ENCODE measurements around the gene CNN1.

CNN1 gene

GRCh38 chr19:11541238-11541637 lies 2.6 kb downstream of the CNN1 start:
- no peaks in the 10 kb centered on the region; the same call in 1 of the 2 replicates for H3K27me3 ChIP-seq (ENCODE audit: insufficient read depth, low read depth)
- H4K20me1 ChIP-seq (ENCODE audit: insufficient read depth), result no peaks in the 10 kb centered on the region
- H3K27ac ChIP-seq, result no peak overlapping the region
- no peak overlapping the region for H2AFZ ChIP-seq (ENCODE audit: low read depth)
- H3K4me3 ChIP-seq (IDR thresholded peaks at IDR 0.05; ENCODE audit: insufficient read depth, low read depth, low read length), result no peak overlapping the region
- TF ChIP-seq CTCF (conservative IDR thresholded peaks at IDR 0.05; ENCODE audit: low read depth, low read length), result no peak
- H3K79me2 ChIP-seq (ENCODE audit: insufficient read depth, low read depth), result no peaks in the 10 kb centered on the region
- H3K36me3 ChIP-seq (ENCODE audit: insufficient read depth), result no peaks in the 10 kb centered on the region
- H3K4me1 ChIP-seq (ENCODE audit: low read depth, poor library complexity, severe bottlenecking), result peaks cover 3% of the 10 kb centered on the region
- H3K4me2 ChIP-seq, result no peak overlapping the region
- no peak overlapping the region for H3K9ac ChIP-seq

DNA sequence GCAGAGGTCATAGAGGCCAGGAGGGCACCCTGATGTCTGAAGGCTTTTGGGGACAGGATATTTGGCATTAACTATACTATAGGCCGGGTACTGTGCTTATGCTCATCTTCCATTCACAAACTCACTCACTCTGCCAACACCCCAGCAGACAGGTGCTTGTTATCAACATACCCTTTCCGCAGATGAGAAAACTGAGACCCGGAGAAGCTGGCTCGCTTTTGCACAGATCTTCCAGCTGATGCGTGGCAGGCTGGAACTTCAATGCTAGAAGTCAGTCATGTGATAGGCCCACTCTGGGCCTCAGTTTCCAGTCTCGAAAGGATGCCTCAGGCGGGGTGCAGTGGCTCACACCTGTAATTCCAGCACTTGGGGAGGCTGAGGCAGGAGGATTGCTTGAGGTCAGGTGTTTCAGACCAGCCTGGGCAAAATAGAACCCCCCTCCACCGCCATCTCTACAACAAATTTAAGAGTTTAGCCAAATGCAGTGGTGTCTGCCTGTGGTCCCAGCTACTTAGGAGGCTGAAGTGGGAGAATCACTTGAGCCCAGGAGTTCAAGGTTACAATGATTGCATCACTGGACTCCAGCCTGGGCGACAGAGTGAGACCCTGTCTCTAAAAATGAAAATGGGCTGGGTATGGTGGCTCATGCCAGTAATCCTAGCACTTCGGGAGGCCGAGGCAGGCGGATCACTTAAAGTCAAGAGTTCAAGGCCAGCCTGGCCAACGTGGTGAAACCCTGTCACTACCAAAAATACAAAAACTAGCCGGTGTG lies 9.5 kb downstream of the CNN1 start:
- no peaks in the 10 kb centered on the region for H3K79me2 ChIP-seq (ENCODE audit: insufficient read depth, low read depth)
- no peak for TF ChIP-seq CTCF (conservative IDR thresholded peaks at IDR 0.05; ENCODE audit: low read depth, low read length)

GRCh38 chr19:11549386-11549953 lies 10.8 kb downstream of the CNN1 start:
- TF ChIP-seq CTCF (conservative IDR thresholded peaks at IDR 0.05; ENCODE audit: low read depth, low read length), result no peak
- H3K27ac ChIP-seq, result no peak overlapping the region
- H3K27me3 ChIP-seq (ENCODE audit: insufficient read depth, low read depth), result no peaks in the 10 kb centered on the region
- H3K79me2 ChIP-seq (ENCODE audit: insufficient read depth, low read depth), result no peaks in the 10 kb centered on the region
- no peak overlapping the region for H3K4me3 ChIP-seq (IDR thresholded peaks at IDR 0.05; ENCODE audit: insufficient read depth, low read depth, low read length)
- H3K36me3 ChIP-seq (ENCODE audit: insufficient read depth), result no peaks in the 10 kb centered on the region
- no peak overlapping the region for H2AFZ ChIP-seq (ENCODE audit: low read depth)
- no peak overlapping the region for H3K9ac ChIP-seq
- H3K4me1 ChIP-seq (ENCODE audit: low read depth, poor library complexity, severe bottlenecking), result no peaks in the 10 kb centered on the region
- no peaks in the 10 kb centered on the region for H4K20me1 ChIP-seq (ENCODE audit: insufficient read depth)
- H3K4me2 ChIP-seq, result no peak overlapping the region

More for the DNA sequence above, 9.5 kb downstream of the CNN1 start:
- Histone ChIP-seq H3K9ac (no peak overlapping the region), H3K27ac (no peak overlapping the region), H3K36me3 (ENCODE audit: insufficient read depth) (no peaks in the 10 kb centered on the region), H2AFZ (ENCODE audit: low read depth) (no peak overlapping the region), H3K4me3 (IDR thresholded peaks at IDR 0.05; ENCODE audit: insufficient read depth, low read depth, low read length) (no peak overlapping the region), H3K4me2 (no peak overlapping the region), H3K27me3 (ENCODE audit: insufficient read depth, low read depth) (no peaks in the 10 kb centered on the region; the same call in 1 of the 2 replicates), H3K4me1 (ENCODE audit: low read depth, poor library complexity, severe bottlenecking) (no peaks in the 10 kb centered on the region), H4K20me1 (ENCODE audit: insufficient read depth) (no peaks in the 10 kb centered on the region)

DNA sequence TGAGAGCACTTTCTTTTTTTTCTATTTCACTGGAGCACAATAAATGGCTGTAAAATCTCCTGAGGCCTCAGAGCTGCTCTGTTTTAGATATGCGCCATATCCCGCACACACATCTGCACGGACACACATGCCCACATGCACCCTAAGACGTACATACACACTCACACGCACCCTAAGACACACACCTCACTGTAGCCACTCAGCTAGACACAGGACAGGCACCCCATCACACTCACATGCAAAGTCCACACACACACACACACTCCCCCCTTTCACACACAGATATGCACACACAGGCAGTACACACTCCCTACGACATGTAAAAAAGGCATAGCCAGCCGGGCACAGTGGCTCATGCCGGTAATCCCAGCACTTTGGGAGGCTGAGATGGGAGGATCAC lies 11.6 kb downstream of the CNN1 start:
- no peaks in the 10 kb centered on the region for H3K4me1 ChIP-seq (ENCODE audit: low read depth, poor library complexity, severe bottlenecking)
- H3K4me2 ChIP-seq, result no peak overlapping the region
- no peaks in the 10 kb centered on the region for H3K27me3 ChIP-seq (ENCODE audit: insufficient read depth, low read depth)
- no peaks in the 10 kb centered on the region for H3K79me2 ChIP-seq (ENCODE audit: insufficient read depth, low read depth)
- no peaks in the 10 kb centered on the region for H3K36me3 ChIP-seq (ENCODE audit: insufficient read depth)
- no peak overlapping the region for H3K9ac ChIP-seq
- no peak overlapping the region for H3K4me3 ChIP-seq (IDR thresholded peaks at IDR 0.05; ENCODE audit: insufficient read depth, low read depth, low read length)
- TF ChIP-seq CTCF (conservative IDR thresholded peaks at IDR 0.05; ENCODE audit: low read depth, low read length), result no peak
- no peaks in the 10 kb centered on the region for H4K20me1 ChIP-seq (ENCODE audit: insufficient read depth)
- no peak overlapping the region for H2AFZ ChIP-seq (ENCODE audit: low read depth)
- no peak overlapping the region for H3K27ac ChIP-seq
